CD4-positive, alpha-beta memory T cell (primary cell): Measurements from ENCODE around the gene FBXL17. TPM values are rescaled to one million over a fixed set of nuclear protein-coding genes. Genes with fewer than 3 reads are reported as not detected.

Experiments used
- CTCF ChIA-PET: fragments of 350-600 bp; sonication (Branson Sonifier 250); formaldehyde crosslinking; loops from one replicate; lab custom pipeline; 2021; ENCODE audit warnings: inconsistent platforms; ENCODE audit not compliant: partially characterized antibody; lab: Charles Lee
- POLR2A ChIA-PET: fragments of 350-600 bp; sonication (Branson Sonifier 250); formaldehyde crosslinking; loops from one replicate; lab custom pipeline; 2021; ENCODE audit not compliant: partially characterized antibody; lab: Charles Lee
- DNase-seq, 5 donors: peaks; one replicate each; pipeline versions ENCODE4 v3.0.0 to v3.0.0-alpha.2; 2020 to 2022; ENCODE audit warnings: mixed read lengths in 1 of 5
- H3K27ac ChIP-seq: one replicate; pipeline ENCODE4 v1.7.0; 2013; ENCODE audit warnings: low read depth, low read length
- H3K27me3 ChIP-seq: 2 replicates; pipeline ENCODE4 v1.7.0; 2013; ENCODE audit warnings: mild to moderate bottlenecking, low read length, moderate library complexity; ENCODE audit not compliant: insufficient read depth
- H3K36me3 ChIP-seq: 2 replicates; pipeline ENCODE4 v1.7.0; 2013; ENCODE audit warnings: mild to moderate bottlenecking, low read length, moderate library complexity; ENCODE audit not compliant: insufficient read depth
- H3K4me1 ChIP-seq: 2 replicates; pipeline ENCODE4 v1.7.0; 2013; ENCODE audit warnings: mild to moderate bottlenecking, low read length, moderate library complexity; ENCODE audit not compliant: insufficient read depth
- H3K4me3 ChIP-seq, 2 donors: one replicate each; pipeline ENCODE4 v1.7.0; 2013; ENCODE audit warnings: low read length in 2 of 2, mild to moderate bottlenecking in 1 of 2
- H3K9me3 ChIP-seq, 2 donors: one replicate each; pipeline ENCODE4 v1.7.0; 2013; ENCODE audit warnings: low read length in 2 of 2, control low read depth in 1 of 2; ENCODE audit not compliant: control insufficient read depth in 1 of 2
- H3K27ac Mint-ChIP-seq, 7 donors: one replicate each; pipeline ENCODE4 v1.8.0; 2020 to 2021; ENCODE audit warnings: mixed read lengths in 7 of 7, mild to moderate bottlenecking in 6 of 7, inconsistent platforms in 3 of 7, moderate library complexity in 3 of 7
- H3K27me3 Mint-ChIP-seq, 2 donors: one replicate each; pipeline ENCODE4 v1.8.0; 2020 to 2021; ENCODE audit warnings: mixed read lengths in 2 of 2
- H3K36me3 Mint-ChIP-seq, 2 donors: one replicate each; pipeline ENCODE4 v1.8.0; 2020 to 2021; ENCODE audit warnings: mixed read lengths in 2 of 2, inconsistent platforms in 1 of 2, mild to moderate bottlenecking in 1 of 2
- H3K4me1 Mint-ChIP-seq, 4 donors: one replicate each; pipeline ENCODE4 v1.8.0; 2020 to 2021; ENCODE audit warnings: mixed read lengths in 4 of 4, mild to moderate bottlenecking in 1 of 4
- H3K4me3 Mint-ChIP-seq, 8 donors: one replicate each; pipeline ENCODE4 v1.8.0; 2020 to 2021; ENCODE audit warnings: mixed read lengths in 8 of 8, mild to moderate bottlenecking in 7 of 8, moderate library complexity in 6 of 8, inconsistent platforms in 3 of 8
- H3K9me3 Mint-ChIP-seq, 8 donors: one replicate each; pipeline ENCODE4 v1.8.0; 2020 to 2021; ENCODE audit warnings: mixed read lengths in 8 of 8, mild to moderate bottlenecking in 5 of 8, inconsistent platforms in 3 of 8, moderate library complexity in 1 of 8
- intact Hi-C: fragments of 100-400 bp; cut with micrococcal nuclease; formaldehyde crosslinking; loops from one replicate; pipeline ENCODE4 v1.15.1; 2023
- polyA plus RNA-seq, 2 donors: library from polyadenylated mRNA; unstranded; fragments of 300-500 nt; fragmentation: Illumina TruSeq; gene quantifications; one replicate each; pipeline ENCODE4 v1.2.3, GENCODE V29; 2021
- total RNA-seq, 2 experiments: library from RNA; stranded (reverse); gene quantifications; one replicate each; pipeline ENCODE4 v1.2.3, GENCODE V29; 2021

FBXL17 gene
- total and polyA plus RNA-seq, 4 experiments from 2014 or later: 7.1 to 27.5 (median 16.8) TPM

- intact Hi-C loops: loop anchor here (1.0 to 5.0 kb wide), 3 partner anchors 37 to 773 kb away; partner anchors contain the start of gene FBXL17
- no peaks in the 10 kb centered on the region for H3K4me1 ChIP-seq
- ChIA-PET CTCF (interaction anchor here (0.9 to 4.9 kb wide), 10 partner anchors 9 to 87 kb away, joined by 3 to 68 read pairs (median 4); partner anchors contain the start of gene FBXL17), POLR2A (interaction anchor here (1.4 kb wide), 1 partner anchor 37 kb away, joined by 8 read pairs; the partner anchor contains the start of gene FBXL17)
- peaks cover 0 to 6% (median 4%) of the 10 kb centered on the region in 4 donors for H3K4me1 Mint-ChIP-seq
- no peak overlapping the region for H3K27ac Mint-ChIP-seq
- H3K4me3 ChIP-seq: no peak overlapping the region
- H3K36me3 ChIP-seq: no peaks in the 10 kb centered on the region
- no peak overlapping the region for H3K4me3 Mint-ChIP-seq
- DNase-seq: peak in 4 of 5 donors; percentile 29 to 37 (median 34)
- H3K9me3 ChIP-seq: no peaks in the 10 kb centered on the region
- no peak overlapping the region for H3K27ac ChIP-seq
- H3K36me3 Mint-ChIP-seq: peaks cover 17 to 19% of the 10 kb centered on the region in 2 donors
- no peaks in the 10 kb centered on the region for H3K27me3 Mint-ChIP-seq
- H3K9me3 Mint-ChIP-seq: no peaks in the 10 kb centered on the region
- H3K27me3 ChIP-seq: no peaks in the 10 kb centered on the region
Measured at GRCh38 chr5:108345541-108346171, 36.2 kb downstream of the FBXL17 start.

DNA sequence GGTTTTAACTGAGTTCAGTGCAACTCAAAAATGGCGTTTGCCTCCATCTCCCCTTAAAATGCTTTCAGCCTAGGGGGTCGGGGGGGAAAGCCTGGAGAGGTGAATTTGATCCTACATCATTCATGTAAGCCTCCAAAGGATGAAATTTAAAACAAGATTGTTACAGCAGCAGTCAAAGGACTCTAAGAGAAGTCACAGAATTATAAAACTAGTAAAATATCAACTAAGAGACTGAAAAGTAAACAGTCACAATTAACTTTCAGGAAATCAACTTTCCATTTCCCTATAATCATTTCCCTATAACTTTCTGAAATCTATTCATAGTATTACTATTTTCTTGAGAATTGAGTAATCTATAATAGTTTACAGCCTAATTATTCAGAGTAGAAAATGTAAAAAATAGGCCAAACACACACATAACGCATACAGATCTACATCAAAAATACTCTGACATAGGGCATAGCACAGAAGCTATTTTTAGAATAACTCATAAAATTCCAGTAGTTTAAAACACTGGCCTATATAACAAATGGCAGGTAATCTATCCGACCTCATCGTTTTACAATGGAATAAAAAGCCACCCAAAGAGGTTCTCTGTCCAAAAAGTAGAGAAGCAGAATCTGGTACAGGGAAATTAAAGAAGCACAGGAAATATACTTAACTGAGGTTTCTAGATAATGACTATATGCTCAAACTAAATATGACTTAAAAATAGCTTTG lies 37.6 kb downstream of the FBXL17 start:
- no peak for DNase-seq
- Mint-ChIP-seq H3K27me3 (no peaks in the 10 kb centered on the region), H3K4me1 (peaks cover 0 to 6% (median 4%) of the 10 kb centered on the region in 4 donors), H3K36me3 (peaks cover 17 to 19% of the 10 kb centered on the region in 2 donors), H3K27ac (no peak overlapping the region), H3K4me3 (no peak overlapping the region), H3K9me3 (no peaks in the 10 kb centered on the region)
- intact Hi-C loops: no loop called here
- H3K27ac ChIP-seq: no peak overlapping the region
- H3K4me3 ChIP-seq: no peak overlapping the region
- H3K36me3 ChIP-seq: no peaks in the 10 kb centered on the region
- H3K9me3 ChIP-seq: no peaks in the 10 kb centered on the region
- CTCF ChIA-PET: interaction anchor here (1.1 to 4.9 kb wide), 7 partner anchors 7 to 85 kb away, joined by 3 to 68 read pairs (median 4); no protein-coding TSS in a partner anchor
- POLR2A ChIA-PET: no interaction called here
- no peaks in the 10 kb centered on the region for H3K27me3 ChIP-seq
- H3K4me1 ChIP-seq: no peaks in the 10 kb centered on the region

DNA sequence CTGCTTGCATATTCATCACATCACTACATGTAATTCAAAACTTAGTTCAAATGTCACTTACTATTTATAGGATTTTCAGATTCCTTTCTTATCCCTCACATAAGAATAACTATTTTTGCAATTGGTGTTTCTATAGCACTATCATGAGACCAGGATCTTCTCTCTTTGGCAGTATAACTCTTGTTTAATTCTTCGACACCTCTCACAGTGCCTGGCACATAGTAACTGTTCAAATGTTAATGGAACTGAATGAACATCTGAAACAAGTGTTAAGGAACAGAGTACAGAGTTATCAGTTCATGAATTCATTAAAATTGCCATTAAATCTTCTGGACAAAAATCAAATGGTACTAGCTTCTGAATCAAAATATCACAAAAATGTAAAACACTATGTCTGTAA lies 40.0 kb downstream of the FBXL17 start:
- Mint-ChIP-seq H3K4me3 (no peak overlapping the region), H3K27ac (no peak overlapping the region)
- intact Hi-C loops: no loop called here

GRCh38 chr5:108340131-108340530 lies 41.8 kb downstream of the FBXL17 start:
- Histone ChIP-seq H3K9me3 (no peaks in the 10 kb centered on the region), H3K4me1 (no peaks in the 10 kb centered on the region), H3K4me3 (no peak overlapping the region), H3K27ac (no peak overlapping the region), H3K27me3 (no peaks in the 10 kb centered on the region), H3K36me3 (no peaks in the 10 kb centered on the region)
- H3K27me3 Mint-ChIP-seq: no peaks in the 10 kb centered on the region
- no peaks in the 10 kb centered on the region for H3K9me3 Mint-ChIP-seq
- POLR2A ChIA-PET: no interaction called here
- peaks cover 14 to 17% of the 10 kb centered on the region in 2 donors for H3K36me3 Mint-ChIP-seq
- CTCF ChIA-PET: no interaction called here
- DNase-seq: no peak
- intact Hi-C loops: no loop called here
- H3K27ac Mint-ChIP-seq: no peak overlapping the region
- H3K4me1 Mint-ChIP-seq: peaks cover 0 to 8% (median 5%) of the 10 kb centered on the region in 4 donors
- H3K4me3 Mint-ChIP-seq: no peak overlapping the region

More for the DNA sequence above, 40.0 kb downstream of the FBXL17 start:
- no peak overlapping the region for H3K4me3 ChIP-seq
- H3K4me1 ChIP-seq: no peaks in the 10 kb centered on the region
- H3K36me3 Mint-ChIP-seq: peaks cover 14 to 21% of the 10 kb centered on the region in 2 donors
- no peaks in the 10 kb centered on the region for H3K9me3 ChIP-seq
- POLR2A ChIA-PET: no interaction called here
- no peaks in the 10 kb centered on the region for H3K27me3 ChIP-seq
- H3K9me3 Mint-ChIP-seq: no peaks in the 10 kb centered on the region
- no peaks in the 10 kb centered on the region for H3K27me3 Mint-ChIP-seq
- H3K4me1 Mint-ChIP-seq: peaks cover 0 to 8% (median 6%) of the 10 kb centered on the region in 4 donors
- CTCF ChIA-PET: interaction anchor here (0.7 to 4.9 kb wide), 2 partner anchors 69 to 83 kb away, joined by 3 to 68 read pairs; no protein-coding TSS in a partner anchor
- no peak overlapping the region for H3K27ac ChIP-seq
- no peak for DNase-seq
- no peaks in the 10 kb centered on the region for H3K36me3 ChIP-seq

DNA sequence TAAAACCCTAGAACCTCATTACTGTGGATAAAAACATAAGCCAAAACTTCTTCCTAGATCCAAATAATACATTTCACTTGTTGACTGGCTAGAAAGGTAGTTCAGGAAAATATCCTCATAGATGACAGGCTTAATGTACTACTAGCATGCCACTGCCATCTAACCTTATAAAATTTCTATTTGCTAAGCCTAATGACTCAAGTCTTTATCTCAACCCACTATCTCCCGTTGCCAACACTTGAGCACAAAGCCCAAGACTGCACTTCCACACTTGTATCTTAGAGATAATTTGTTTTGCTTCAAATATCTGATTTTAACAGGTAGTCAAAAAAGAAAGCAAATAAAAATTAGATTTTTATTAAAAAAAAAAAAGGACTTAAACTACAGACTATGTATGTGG lies 42.7 kb downstream of the FBXL17 start:
- ChIA-PET CTCF (no interaction called here), POLR2A (no interaction called here)
- H3K9me3 Mint-ChIP-seq: no peaks in the 10 kb centered on the region
- H3K36me3 Mint-ChIP-seq: peaks cover 13 to 22% of the 10 kb centered on the region in 2 donors
- H3K4me1 Mint-ChIP-seq: peaks cover 0 to 13% (median 5%) of the 10 kb centered on the region in 4 donors
- Histone ChIP-seq H3K4me1 (no peaks in the 10 kb centered on the region), H3K9me3 (no peaks in the 10 kb centered on the region), H3K4me3 (no peak overlapping the region), H3K36me3 (no peaks in the 10 kb centered on the region), H3K27ac (no peak overlapping the region), H3K27me3 (no peaks in the 10 kb centered on the region)
- intact Hi-C loops: no loop called here
- H3K27ac Mint-ChIP-seq: no peak overlapping the region
- DNase-seq: no peak
- no peaks in the 10 kb centered on the region for H3K27me3 Mint-ChIP-seq
- H3K4me3 Mint-ChIP-seq: no peak overlapping the region

GRCh38 chr5:108334225-108334624 lies 47.7 kb downstream of the FBXL17 start:
- no peak for DNase-seq
- no peaks in the 10 kb centered on the region for H3K9me3 Mint-ChIP-seq
- H3K27ac Mint-ChIP-seq: no peak overlapping the region
- Histone ChIP-seq H3K36me3 (no peaks in the 10 kb centered on the region), H3K4me3 (no peak overlapping the region), H3K9me3 (no peaks in the 10 kb centered on the region), H3K27me3 (no peaks in the 10 kb centered on the region), H3K27ac (no peak overlapping the region), H3K4me1 (no peaks in the 10 kb centered on the region)
- H3K36me3 Mint-ChIP-seq: peaks cover 8 to 15% of the 10 kb centered on the region in 2 donors
- intact Hi-C loops: no loop called here
- CTCF ChIA-PET: no interaction called here
- no peak overlapping the region for H3K4me3 Mint-ChIP-seq
- peaks cover 0 to 15% (median 5%) of the 10 kb centered on the region in 4 donors for H3K4me1 Mint-ChIP-seq
- no peaks in the 10 kb centered on the region for H3K27me3 Mint-ChIP-seq
- POLR2A ChIA-PET: no interaction called here

DNA sequence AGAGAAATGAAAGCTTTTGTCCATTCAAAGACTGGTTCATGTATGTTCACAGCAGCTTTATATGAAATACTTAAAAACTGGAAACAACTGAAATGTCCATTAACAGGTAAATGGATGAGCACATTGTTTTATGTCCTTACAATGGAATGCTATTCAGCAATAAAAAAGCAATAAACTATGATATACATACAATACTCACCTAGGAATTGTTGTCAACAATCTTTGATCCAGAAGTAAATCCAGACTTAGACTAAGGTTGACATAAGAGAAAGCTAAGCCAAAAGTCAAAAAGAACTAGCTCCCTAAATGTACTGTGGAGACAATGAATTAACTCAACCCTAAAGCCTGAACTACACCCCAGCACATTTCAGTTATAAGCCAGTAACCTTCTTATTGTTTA lies 54.9 kb downstream of the FBXL17 start:
- Histone ChIP-seq H3K27ac (no peak overlapping the region), H3K9me3 (no peaks in the 10 kb centered on the region), H3K4me1 (no peaks in the 10 kb centered on the region), H3K4me3 (no peak overlapping the region), H3K36me3 (no peaks in the 10 kb centered on the region), H3K27me3 (no peaks in the 10 kb centered on the region)
- H3K27ac Mint-ChIP-seq: no peak overlapping the region
- peaks cover 0 to 5% (median 0%) of the 10 kb centered on the region in 8 donors for H3K9me3 Mint-ChIP-seq
- no peak for DNase-seq
- H3K36me3 Mint-ChIP-seq: peaks cover 28 to 44% of the 10 kb centered on the region in 2 donors
- ChIA-PET POLR2A (no interaction called here), CTCF (interaction anchor here (1.0 kb wide), 1 partner anchor 18 kb away, joined by 3 read pairs; no protein-coding TSS in a partner anchor)
- H3K27me3 Mint-ChIP-seq: no peaks in the 10 kb centered on the region
- H3K4me3 Mint-ChIP-seq: no peak overlapping the region
- intact Hi-C loops: no loop called here
- peaks cover 0 to 15% (median 8%) of the 10 kb centered on the region in 4 donors for H3K4me1 Mint-ChIP-seq
